Urinary bladder (tissue), 4 donors: ENCODE measurements around the gene RNF39. TPM values are rescaled to one million over a fixed set of nuclear protein-coding genes. Genes with fewer than 3 reads are reported as not detected.

Experiments used
- DNase-seq: peaks from one replicate; pipeline ENCODE4 v3.0.0-alpha.2; 2015; ENCODE audit errors: extremely low spot score
- H3K27ac ChIP-seq: one replicate; pipeline ENCODE4 v1.5.1; 2013; ENCODE audit warnings: low read depth, mild to moderate bottlenecking, moderate library complexity
- H3K36me3 ChIP-seq: one replicate; pipeline ENCODE4 v1.6.1; 2013; ENCODE audit warnings: mild to moderate bottlenecking, moderate library complexity; ENCODE audit not compliant: insufficient read depth
- H3K4me1 ChIP-seq: one replicate; pipeline ENCODE4 v1.6.1; 2013; ENCODE audit warnings: mild to moderate bottlenecking, moderate library complexity; ENCODE audit not compliant: insufficient read depth
- H3K4me3 ChIP-seq: one replicate; pipeline ENCODE4 v1.5.1; 2013; ENCODE audit warnings: low read depth, low read length
- WGBS: extraction: QIAGEN DNeasy Blood & Tissue Kit; methylation state at CpG from one replicate; pipeline ENCODE4 v1.1.7; 2013; 5-methylcytosine and 5-hydroxymethylcytosine counted together
- polyA plus RNA-seq: library from polyadenylated mRNA; stranded (reverse); fragments of 200-250 nt; gene quantifications from one replicate; pipeline ENCODE4 v1.2.3, GENCODE V29; 2013
- total RNA-seq: library from RNA; depleted of rRNA; stranded (reverse); fragments of >200 nt; gene quantifications from one replicate; pipeline ENCODE4 v1.2.3, GENCODE V29; 2014
- donor health status: healthy with polysubstance abuse.
- donor health status: healthy.

Gene RNF39
- total and polyA plus RNA-seq, 2 donors, result 0.11 to 0.73 TPM

- H3K27ac ChIP-seq, result peak overlapping the region; percentile 40
- no peaks in the 10 kb centered on the region for H3K36me3 ChIP-seq
- no peaks in the 10 kb centered on the region for H3K4me1 ChIP-seq
- peak overlapping the region; percentile 61 for H3K4me3 ChIP-seq
- no peak for DNase-seq
- WGBS, result 51% methylated on average over 13 of the region's 13 CpGs
Measured at GRCh38 chr6:30061858-30062458, 13.6 kb downstream of the RNF39 start.

GRCh38 chr6:30061092-30061857, 14.3 kb downstream of the RNF39 start, which contains the start of gene POLR1H:
POLR1H (plus strand) TSS chr6:30061265; CDS start chr6:30061525, 260 bp downstream.
- peak; percentile 95 for DNase-seq
- H3K36me3 ChIP-seq, result no peaks in the 10 kb centered on the region

GRCh38 chr6:30060606-30061091, 14.9 kb downstream of the RNF39 start:
- Histone ChIP-seq H3K4me3 (peak overlapping the region; percentile 61), H3K36me3 (no peaks in the 10 kb centered on the region), H3K27ac (no peak overlapping the region), H3K4me1 (no peaks in the 10 kb centered on the region)
- no peak for DNase-seq
- under 1% methylated on average over 24 of the region's 24 CpGs for WGBS

More at GRCh38 chr6:30061092-30061857, 14.3 kb downstream of the RNF39 start, which contains the start of gene POLR1H:
- Histone ChIP-seq H3K4me3 (peak within 1 kb of the TSS; percentile 61), H3K27ac (peak within 1 kb of the TSS; percentile 73), H3K4me1 (no peaks in the 10 kb centered on the region)
- WGBS, result under 1% methylated on average over 48 of the region's 48 CpGs

- 62% methylated on average over 1 of the region's 1 CpG for WGBS
- H3K36me3 ChIP-seq, result no peaks in the 10 kb centered on the region
Measured at GRCh38 chr6:30055513-30055912, 20.1 kb downstream of the RNF39 start.

GRCh38 chr6:30053682-30054081, 21.9 kb downstream of the RNF39 start:
- no peaks in the 10 kb centered on the region for H3K4me1 ChIP-seq
- WGBS, result 80% methylated on average over 3 of the region's 3 CpGs
- H3K4me3 ChIP-seq, result no peak overlapping the region
- DNase-seq, result no peak
- H3K36me3 ChIP-seq, result no peaks in the 10 kb centered on the region
- H3K27ac ChIP-seq, result no peak overlapping the region

More at GRCh38 chr6:30055513-30055912, 20.1 kb downstream of the RNF39 start:
- Histone ChIP-seq H3K4me1 (no peaks in the 10 kb centered on the region), H3K4me3 (no peak overlapping the region), H3K27ac (no peak overlapping the region)
- DNase-seq, result no peak

GRCh38 chr6:30047220-30047619, 28.3 kb downstream of the RNF39 start:
- no peak for DNase-seq
- Histone ChIP-seq H3K4me1 (no peaks in the 10 kb centered on the region), H3K27ac (no peak overlapping the region), H3K4me3 (no peak overlapping the region), H3K36me3 (no peaks in the 10 kb centered on the region)
- WGBS, result 71% methylated on average over 2 of the region's 2 CpGs

GRCh38 chr6:30044630-30045029, 30.9 kb downstream of the RNF39 start:
- Histone ChIP-seq H3K27ac (no peak overlapping the region), H3K4me3 (no peak overlapping the region), H3K4me1 (no peaks in the 10 kb centered on the region), H3K36me3 (no peaks in the 10 kb centered on the region)
- DNase-seq, result no peak
- 42% methylated on average over 2 of the region's 2 CpGs for WGBS

GRCh38 chr6:30043744-30044143, 31.8 kb downstream of the RNF39 start:
- Histone ChIP-seq H3K4me1 (no peaks in the 10 kb centered on the region), H3K4me3 (no peak overlapping the region), H3K27ac (no peak overlapping the region), H3K36me3 (no peaks in the 10 kb centered on the region)
- WGBS, result 97% methylated on average over 2 of the region's 2 CpGs
- DNase-seq, result no peak

- H3K36me3 ChIP-seq, result no peaks in the 10 kb centered on the region
- 51% methylated on average over 1 of the region's 1 CpG for WGBS
- H3K4me1 ChIP-seq, result no peaks in the 10 kb centered on the region
- no peak overlapping the region for H3K4me3 ChIP-seq
- DNase-seq, result no peak
- H3K27ac ChIP-seq, result no peak overlapping the region
Measured at GRCh38 chr6:30042914-30043313, 32.7 kb downstream of the RNF39 start.

- no peak overlapping the region for H3K4me3 ChIP-seq
- WGBS, result 97% methylated on average over 1 of the region's 1 CpG
- H3K27ac ChIP-seq, result no peak overlapping the region
- no peak for DNase-seq
- no peaks in the 10 kb centered on the region for H3K36me3 ChIP-seq
- H3K4me1 ChIP-seq, result no peaks in the 10 kb centered on the region
Measured at GRCh38 chr6:30042476-30042875, 33.1 kb downstream of the RNF39 start.

- H3K27ac ChIP-seq, result no peak overlapping the region
- H3K4me1 ChIP-seq, result no peaks in the 10 kb centered on the region
- H3K36me3 ChIP-seq, result no peaks in the 10 kb centered on the region
- no peak for DNase-seq
- WGBS, result 56% methylated on average over 4 of the region's 4 CpGs
- no peak overlapping the region for H3K4me3 ChIP-seq
Measured at GRCh38 chr6:30041821-30042220, 33.7 kb downstream of the RNF39 start.

GRCh38 chr6:30041221-30041620, 34.3 kb downstream of the RNF39 start:
- H3K4me3 ChIP-seq, result no peak overlapping the region
- 87% methylated on average over 6 of the region's 6 CpGs for WGBS
- no peaks in the 10 kb centered on the region for H3K36me3 ChIP-seq
- DNase-seq, result no peak
- no peaks in the 10 kb centered on the region for H3K4me1 ChIP-seq
- H3K27ac ChIP-seq, result no peak overlapping the region

GRCh38 chr6:30037182-30037788, 38.3 kb downstream of the RNF39 start:
- Histone ChIP-seq H3K4me1 (no peaks in the 10 kb centered on the region), H3K4me3 (no peak overlapping the region), H3K27ac (no peak overlapping the region), H3K36me3 (no peaks in the 10 kb centered on the region)
- WGBS, result 70% methylated on average over 4 of the region's 4 CpGs
- no peak for DNase-seq

- Histone ChIP-seq H3K27ac (no peak overlapping the region), H3K4me1 (no peaks in the 10 kb centered on the region), H3K4me3 (no peak overlapping the region), H3K36me3 (no peaks in the 10 kb centered on the region)
- WGBS, result 91% methylated on average over 1 of the region's 1 CpG
- DNase-seq, result no peak
Measured at GRCh38 chr6:30035784-30036183, 39.8 kb downstream of the RNF39 start.
